HG03558 (cell line): Measurements from ENCODE around the gene LIMCH1.
"Not testable (repeated sequence)": the region's sequence is repeated elsewhere in the genome, so short reads cannot be mapped to it uniquely, and the experiment has no call there.

Source experiments
- ATAC-seq: cut with Tn5 transposase; IDR thresholded peaks from one replicate; pipeline ENCODE4 v1.9.1; 2021; ENCODE audit warnings: moderate number of reproducible peaks; ENCODE audit not compliant: unreplicated experiment; ENCODE audit errors: extremely low read depth

LIMCH1 gene

DNA sequence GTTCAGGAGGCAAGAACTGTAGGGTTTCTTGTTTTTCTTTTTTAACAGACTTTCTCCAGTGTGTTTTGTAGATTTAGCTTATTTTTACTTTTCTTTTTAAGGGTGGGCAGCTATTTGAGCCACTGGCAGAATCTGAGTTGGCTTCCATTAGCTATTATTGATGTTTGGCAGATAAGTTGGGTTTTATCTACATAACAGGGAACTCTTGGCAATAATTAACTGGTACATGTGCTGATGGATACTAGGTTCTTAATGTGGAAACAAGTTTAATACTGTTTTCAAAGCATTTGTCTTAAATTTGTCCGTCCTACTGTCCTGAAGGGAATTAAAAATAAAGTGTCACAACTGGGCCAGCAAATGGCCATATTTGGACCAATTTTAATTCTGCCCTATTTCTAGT, 130.1 kb downstream of the LIMCH1 start:
- ATAC-seq, result no peak

DNA sequence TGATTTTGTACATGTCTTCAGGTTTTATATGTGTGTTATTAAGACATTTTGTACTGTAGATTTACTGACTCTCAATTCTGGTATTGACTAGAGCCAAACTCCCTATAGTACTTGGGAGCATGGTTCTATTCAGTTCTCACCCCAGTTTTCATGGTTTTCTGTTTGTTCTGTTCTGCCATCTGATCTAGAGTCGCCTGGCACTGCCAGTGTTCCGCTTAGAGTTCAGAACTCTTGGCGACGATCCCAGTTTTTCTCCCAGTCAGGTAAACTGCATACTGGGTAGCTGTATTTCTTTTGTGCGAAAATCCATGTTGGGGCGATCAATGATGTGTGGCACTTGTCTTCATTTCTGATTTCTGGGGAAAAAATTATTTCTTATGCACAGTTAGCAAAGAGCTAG, 132.6 kb downstream of the LIMCH1 start:
- ATAC-seq, result no peak

DNA sequence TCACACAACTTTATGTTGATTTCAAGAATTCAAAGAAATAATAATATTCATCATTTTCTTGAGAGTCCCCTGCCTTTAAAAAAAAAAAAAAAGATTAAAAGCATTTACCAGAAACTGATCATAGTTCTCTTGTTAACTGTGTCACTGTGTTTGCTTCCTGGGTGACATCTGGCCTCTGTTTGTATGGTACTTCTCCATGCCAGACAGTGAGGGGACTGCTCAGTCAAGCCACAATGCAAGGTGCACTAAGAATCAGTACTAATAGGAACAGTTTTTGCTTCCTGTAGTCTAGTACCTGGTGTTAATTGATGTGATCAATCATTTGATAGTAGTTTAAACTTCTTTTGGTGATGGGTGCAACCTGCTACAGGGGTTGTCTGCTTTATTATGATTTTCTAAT, 133.0 kb downstream of the LIMCH1 start:
- no peak for ATAC-seq

DNA sequence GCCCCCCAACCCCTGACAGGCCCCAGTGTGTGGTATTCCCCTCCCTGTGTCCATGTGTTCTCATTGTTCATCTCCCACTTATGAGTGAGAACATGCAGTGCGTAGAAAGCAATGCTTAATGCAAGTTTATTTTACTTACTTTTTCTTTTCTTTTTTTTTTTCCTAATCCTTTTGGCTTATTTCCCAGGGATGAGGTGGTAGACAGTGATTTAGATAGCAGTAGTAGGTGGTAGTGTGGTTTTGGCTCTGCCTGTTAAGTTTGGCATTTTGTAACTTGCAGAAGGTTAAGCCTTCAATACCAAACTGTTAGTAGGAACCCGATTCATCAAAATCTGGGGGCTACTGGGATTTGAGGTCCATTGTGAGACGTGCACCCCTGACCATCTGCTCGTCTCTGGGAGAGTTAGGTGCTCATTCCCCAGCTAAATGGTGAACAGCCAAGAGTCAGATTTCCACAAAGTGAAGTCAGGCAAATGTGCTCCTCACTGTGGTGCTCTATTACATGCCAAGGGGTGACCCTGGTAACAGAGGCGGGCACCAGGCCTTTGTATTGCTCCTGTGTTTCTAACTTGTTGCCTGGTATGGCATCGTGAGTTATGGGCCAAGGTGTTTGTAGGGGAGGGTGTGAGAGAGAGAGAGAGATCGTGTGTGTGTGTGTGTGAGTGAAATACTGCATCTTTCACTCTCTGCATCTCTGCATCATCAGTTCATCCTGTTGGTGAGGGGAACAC, 140.3 kb downstream of the LIMCH1 start:
- no peak for ATAC-seq

DNA sequence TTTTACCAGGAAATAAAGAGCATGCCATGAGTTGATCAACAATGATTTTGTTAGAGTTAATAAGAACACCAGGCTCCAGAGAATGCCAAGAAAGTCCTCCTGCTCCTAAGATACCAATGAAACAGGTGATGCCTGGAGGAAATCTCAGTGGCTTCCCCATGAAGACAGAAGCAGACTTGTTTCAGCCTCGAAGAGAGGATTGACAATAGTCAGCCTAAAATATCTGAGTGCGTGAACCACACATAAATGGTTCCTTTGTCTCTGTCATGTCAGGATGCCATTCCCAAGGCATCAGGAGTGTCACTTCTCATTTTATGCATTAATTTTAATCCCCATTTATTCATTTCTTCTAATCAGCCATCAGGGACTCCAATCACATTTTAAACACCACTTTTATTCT, 141.0 kb downstream of the LIMCH1 start:
- ATAC-seq, result no peak

DNA sequence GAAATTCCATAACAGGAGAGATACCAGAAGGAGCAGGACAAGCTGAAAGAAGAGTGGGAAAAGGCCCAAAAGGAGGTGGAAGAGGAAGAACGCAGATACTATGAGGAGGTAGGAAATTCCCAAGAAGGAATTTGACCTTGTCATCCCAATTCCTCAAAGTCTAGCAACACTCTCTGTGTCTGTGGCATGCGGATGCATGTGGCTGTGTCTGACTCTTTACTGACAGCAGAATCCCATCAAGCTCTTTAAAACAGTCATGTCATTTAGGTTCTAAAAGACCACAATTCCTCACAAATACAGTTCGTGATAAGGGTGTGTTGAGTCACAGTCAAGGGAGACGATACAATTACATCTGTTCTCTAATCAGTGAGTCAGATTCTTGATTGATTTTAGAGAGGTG, 142.0 kb downstream of the LIMCH1 start:
- ATAC-seq, result no peak

DNA sequence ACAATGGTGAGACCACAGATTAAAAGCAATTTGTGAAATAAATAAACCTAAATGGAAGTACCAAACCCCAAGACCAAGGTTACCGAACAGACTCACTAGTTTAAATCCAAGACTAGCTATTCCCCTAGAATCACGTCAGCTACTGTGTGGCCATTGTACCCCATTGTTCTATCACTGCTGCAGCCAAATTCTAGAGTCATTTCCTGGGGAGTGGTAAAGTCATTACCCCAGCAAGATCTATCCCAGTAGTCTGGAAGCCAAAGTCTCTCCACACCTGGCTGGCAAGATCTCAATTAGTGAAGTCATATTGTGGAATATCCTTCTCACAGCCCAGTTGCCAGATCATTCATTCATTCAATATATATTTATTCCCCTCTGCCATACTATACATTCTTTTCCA, 143.1 kb downstream of the LIMCH1 start:
- no peak for ATAC-seq

DNA sequence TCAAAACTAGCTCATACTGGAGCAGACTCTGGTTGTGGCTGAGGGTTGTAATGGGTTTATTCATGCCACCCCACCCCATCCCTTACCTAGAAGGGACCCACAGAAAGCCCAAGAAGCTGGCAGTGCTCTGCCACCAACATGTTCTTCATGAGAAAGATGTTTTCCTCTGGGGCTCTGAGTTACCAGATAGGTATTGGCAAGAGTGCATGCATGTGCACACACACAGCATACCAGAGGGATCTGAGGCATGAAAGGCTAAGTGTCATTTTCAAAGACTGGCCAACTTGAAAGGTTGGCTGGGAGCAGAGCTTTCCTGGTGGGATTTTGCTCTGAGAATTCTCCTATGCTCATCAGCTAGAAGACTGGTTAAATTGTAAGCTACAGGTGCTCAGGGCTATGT, 145.4 kb downstream of the LIMCH1 start:
- ATAC-seq, result no peak

DNA sequence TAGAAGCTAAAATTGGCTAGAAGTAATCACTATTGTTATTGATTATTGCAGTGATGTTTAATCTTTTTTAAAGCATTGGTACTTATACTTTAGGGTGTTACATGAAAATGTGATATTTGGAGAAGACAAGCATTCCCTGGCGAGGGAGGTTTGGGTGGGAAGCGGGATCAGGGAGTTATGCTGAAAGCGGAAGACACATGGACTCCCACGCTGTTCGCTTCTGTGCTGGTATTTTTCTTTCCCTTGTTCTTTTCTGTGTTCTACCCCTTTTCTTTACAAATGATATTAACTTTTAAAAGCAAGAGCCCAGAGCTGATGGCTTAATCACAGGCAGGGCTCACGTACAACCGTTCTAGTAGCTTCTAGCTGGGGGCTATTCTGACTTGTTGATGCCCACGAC, 148.9 kb downstream of the LIMCH1 start:
- no peak for ATAC-seq

DNA sequence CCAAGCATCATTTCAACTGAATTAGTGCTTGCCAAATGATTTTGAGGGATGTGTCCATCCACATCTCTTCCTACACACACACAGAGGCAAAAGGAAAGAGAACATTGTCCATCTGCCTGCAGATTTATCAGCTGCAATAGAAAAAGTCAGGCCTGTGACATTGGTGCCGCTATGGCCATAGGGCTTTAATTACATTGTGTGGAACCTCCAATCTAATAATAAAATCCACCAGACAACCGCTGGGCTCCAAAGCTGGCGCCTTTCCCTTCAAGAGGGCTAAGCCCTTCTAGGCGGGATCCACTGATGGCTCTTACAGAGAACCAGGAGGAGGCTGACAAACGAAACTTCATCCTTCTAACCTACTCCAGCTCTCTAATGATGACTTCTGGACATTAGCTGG, 150.0 kb downstream of the LIMCH1 start:
- ATAC-seq, result no peak

DNA sequence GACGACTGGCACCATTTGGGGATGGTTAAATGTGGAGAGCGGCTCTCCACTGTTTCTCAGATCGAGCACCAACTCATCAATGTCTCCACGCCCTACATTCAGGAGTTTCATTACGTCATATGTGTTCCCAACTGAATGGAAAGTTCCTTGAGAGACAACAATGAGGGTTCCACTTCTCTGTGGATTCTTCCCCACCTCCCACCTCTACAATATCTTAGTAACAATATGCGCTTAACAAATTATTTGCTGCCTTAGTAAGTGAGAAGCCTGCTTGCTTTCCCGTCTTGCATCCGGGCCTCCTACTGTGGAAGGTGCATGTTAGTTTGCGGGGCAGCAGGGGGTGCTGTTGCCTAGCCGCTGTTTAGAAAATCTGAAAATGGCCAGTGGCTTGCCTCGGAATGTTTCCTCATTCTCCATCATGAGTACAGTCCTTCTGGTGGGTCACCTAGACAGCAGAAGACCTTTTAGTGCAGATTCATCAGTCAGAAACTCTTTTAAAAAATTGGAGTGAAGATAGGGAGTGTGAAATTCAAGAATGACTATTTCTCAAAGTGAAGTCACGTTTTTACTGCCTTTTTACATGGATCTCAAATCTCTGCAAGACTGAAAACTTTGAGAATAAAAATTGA, 154.9 kb downstream of the LIMCH1 start:
- peak; percentile 73 for ATAC-seq

DNA sequence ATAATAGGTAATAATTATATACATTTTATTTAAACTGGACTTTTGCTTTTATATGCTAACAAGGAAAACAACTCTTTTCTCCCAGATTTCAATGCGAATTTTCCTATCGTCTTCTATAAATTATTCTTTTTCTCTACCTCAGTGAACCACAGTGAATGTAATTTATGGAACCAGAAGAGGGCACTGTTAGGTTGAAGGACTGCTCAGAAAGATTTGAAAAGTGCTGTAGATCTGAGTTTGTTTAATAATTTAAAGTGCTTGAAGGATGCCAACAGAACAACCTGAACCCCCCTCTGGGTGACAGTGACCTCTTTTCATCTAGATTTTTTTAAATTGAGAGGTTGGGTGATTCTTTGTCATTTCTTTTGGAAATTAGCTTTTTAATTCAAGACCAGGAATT, 155.7 kb downstream of the LIMCH1 start:
- ATAC-seq, result no peak

DNA sequence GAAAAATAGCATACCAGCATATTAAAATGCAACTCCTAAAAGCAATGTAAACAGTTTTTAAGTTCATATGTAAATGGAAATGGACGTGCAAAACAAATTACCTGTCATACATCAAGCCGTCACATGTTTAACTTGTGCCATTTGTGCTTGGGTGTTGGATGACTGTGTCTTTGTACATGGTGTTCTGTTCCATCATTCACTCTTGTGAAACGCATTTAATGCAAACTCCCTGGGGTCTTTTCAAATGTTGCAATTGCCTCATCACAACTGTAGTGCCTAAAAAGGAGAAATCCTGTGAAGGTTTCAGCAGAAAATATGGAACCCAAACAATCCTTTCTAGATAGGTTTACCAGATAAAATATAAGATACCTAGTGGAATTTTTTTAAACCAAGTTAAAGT, 158.2 kb downstream of the LIMCH1 start:
- no peak for ATAC-seq

DNA sequence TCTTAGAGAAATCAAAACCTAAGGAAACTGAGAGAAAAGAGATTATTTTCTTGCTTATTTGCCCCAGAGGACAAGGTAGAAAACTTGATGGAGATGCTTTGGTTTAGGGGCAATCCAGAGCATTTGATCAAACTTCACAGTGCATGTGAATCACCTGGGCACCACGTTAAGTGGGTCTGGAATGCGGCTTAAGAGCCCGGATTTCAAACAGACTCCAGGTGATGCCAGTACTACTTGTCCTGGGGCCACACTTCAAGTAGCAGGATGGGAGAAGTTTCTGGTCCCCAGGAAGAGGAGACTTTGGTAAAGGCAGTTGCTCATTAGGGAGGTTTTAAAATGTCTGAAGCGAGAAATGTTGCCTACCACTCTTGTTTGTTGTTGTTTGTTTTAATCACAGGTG, 158.8 kb downstream of the LIMCH1 start:
- no peak for ATAC-seq

DNA sequence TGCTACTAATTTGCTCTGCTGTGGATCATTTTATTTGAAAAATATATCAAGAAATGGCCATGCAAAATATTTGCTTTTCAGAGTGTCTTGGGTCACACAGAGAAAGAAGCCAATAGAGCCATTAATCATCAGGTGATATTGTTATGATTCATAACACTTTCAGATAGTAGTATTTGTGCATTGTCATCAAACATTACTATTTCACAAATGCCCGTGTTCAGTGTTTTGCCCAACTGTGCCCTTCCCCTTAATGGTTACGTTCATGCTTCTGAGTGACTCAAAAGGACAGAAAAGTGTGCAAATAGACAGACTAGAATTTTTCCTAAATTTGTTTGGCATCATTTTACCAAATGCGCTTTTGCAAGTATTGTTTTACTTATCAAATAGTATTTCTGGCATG, 164.0 kb downstream of the LIMCH1 start:
- ATAC-seq, result no peak

DNA sequence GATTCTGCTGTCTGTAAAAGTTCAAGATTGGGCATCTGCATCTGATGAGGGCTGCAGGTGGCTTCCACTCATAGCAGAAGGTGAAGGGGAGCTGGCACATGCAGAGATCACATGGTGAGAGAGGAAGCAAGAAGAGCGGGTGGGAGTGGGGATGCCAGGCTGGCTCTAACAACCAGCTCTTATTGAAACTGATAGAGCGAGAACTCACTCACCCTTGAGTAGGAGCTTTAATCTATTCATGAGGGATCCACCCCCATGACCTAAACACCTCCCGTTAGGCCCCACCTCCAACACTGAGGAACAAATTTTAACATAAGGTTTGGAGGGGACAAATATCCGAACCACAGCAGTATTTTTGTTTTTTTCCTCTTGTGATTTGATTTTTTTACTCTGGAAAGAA, 164.8 kb downstream of the LIMCH1 start:
- no peak for ATAC-seq

DNA sequence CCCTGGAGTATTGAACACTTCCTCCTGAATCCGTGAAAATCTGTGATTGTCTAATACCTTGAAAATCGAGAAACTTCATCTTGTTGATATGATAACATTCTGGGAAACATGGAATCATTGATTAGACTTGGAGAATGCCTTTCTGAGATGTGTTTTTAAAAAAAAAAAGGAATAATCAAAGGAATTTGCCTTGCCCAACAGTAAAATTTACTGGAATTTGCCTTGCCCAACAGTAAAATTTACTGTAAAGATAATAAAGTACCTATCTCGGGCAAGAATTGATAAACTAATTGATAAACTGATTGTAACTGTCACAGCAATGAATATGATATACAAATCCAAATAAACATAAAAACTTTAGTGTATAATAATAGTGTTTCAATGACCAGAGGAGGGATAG, 165.8 kb downstream of the LIMCH1 start:
- no peak for ATAC-seq

DNA sequence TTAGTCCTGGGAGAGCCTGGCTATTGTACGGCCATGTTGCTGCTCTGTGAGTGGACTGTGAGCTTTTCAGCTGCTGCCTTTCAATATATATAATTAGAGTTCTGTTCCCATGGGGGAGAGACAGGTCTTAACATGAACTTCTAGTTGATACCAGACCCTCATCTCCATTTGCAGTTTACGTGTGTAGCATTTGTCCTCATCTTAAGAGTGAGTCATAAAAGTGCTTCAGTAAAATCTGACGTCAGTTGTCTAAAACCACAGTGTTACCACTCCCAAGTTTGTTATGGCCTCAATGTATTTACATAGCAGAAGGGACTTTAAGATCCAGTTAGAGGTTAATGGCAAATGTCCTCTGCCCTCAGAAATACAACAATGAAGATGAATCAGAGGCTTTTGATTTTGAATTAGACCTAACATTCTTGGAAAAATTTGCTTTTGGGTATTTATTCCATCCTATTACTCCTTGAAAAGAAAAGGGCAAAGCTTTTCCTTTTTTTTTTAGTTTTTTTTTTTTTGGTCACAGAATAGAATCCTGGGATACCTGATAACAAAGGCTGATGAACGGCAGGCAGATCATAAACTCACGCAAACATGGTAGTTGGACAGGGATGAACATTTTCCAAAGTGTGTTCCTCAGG, 172.0 kb downstream of the LIMCH1 start:
- ATAC-seq, result no peak

DNA sequence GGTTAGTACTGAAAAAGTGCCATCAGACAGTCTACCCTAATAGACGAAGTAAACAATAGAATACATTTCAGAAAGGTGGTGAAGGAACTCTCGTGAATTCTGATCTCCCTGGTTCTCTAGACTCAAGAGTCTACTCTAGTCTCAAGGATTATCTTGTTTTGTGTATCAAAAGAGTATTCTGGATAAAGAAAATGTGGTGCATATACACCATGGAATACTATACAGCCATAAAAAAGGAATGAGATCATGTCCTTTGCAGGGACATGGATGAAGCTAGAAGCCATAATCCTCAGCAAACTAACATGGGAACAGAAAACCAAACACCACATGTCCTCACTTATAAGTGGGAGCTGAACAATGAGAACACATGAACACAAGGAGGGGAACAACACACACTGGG, 173.7 kb downstream of the LIMCH1 start:
- ATAC-seq, result not testable (repeated sequence)

DNA sequence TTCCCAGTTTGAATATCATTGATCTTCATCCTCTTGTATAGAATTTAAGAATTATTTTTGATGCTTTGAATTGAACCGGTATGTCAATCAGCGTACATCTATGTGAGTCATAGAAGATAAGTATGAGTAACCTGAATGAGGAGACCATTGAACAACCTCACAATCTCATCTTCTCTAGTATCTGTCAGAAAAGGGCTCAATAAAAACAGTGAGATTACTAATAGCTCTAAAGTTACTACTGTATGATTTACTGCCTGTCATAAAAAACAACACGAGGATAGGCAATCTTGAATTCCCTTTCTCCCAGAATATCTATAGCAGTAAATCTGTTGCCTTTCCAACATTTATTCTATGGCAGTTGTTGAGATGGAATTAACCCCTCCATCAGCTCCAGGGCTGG, 174.5 kb downstream of the LIMCH1 start:
- no peak for ATAC-seq

DNA sequence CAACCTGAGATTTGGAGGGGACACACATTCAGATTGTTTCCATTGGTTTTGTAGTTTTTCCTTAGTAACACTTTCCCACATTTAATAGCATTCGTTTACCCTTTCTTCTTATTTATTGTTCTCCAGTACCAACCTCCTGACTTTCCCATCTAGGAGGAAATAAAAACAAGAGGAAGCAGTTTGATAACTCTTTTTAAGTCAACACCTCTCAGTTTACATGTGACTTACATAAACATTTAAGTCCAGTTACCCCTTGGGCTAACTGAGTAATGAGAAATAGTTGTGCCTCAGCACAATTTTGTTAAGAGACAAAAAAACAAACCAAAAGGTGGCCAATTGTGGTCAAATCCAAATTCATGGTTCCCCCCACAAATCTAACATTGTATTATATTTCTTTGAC, 175.8 kb downstream of the LIMCH1 start:
- ATAC-seq, result no peak
